ENCODE data around the gene CAPN8. TPM values are rescaled to one million over a fixed set of nuclear protein-coding genes. Genes with fewer than 3 reads are reported as not detected.
"Not testable (repeated sequence)": the region's sequence is repeated elsewhere in the genome, so short reads cannot be mapped to it uniquely, and the experiment has no call there.

Gene CAPN8
- polyA plus RNA-seq, 3 donors, result 2.7 TPM

DNA sequence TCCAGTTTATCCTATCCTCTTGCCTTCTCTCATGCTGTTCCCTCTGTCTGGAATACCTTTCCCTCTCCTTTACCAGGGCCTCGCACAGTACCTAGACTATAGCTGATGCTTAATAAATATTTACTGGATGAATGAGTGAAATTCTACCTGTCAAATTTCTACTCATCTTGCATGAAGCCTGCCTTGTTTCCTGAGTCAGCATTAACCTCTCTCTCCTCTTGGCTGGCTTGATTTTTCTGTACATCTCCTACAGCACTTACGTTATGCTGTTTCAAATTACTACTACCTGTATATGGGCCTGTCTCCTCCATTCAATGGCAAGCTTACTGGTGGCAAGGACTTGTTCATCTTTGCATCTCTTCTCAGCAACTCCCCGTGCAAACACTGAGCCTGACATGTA lies 130.8 kb downstream of the CAPN8 start:
- DNase-seq, result no peak

DNA sequence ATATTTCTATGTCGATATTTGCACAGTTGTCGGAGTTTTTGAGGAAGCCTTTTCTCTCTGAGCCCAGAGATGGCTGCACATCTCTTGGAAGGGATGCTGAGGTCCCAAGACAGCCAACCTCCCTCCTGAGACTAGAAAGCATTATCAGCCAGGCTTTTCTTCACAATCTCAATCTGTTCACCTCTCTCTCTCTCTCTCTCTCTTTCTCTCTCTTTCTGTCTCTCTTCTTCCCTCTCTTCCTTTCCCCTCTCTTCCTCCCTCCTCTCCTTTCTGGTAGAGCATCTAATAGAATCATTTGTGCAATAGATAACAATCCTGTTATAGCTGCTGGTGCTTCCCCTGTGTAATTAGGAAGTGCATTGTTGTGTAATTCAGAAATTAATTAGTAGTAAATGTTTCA lies 131.8 kb downstream of the CAPN8 start:
- DNase-seq, result no peak

DNA sequence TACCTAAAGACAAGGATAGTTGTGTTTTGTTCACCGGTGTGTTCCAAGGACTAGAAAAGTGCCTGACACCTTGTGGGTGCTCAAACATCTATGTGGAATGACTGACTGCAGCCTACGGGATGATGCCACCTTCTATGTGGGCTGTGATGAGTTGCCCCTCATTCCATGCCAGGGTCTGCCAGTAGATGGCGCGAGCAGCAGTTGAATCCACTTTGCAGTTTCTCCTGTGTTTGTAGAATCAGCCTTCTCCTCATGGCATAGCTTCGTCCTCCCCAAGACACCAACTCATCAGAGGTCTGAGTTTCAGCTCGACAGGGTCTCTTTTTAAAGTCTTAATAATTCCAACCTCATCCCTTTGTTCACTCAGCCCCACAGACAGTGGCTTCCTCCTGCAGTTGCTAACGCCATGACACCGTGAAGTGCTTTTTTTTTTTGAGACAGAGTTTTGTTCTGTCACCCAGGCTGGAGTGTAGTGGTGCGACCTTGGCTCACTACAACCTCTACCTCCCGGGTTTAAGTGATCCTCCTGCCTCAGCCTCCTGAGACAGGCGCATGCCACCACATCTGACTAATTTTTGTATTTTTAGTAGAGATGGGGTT lies 133.7 kb downstream of the CAPN8 start:
- peak; percentile 35 for DNase-seq

DNA sequence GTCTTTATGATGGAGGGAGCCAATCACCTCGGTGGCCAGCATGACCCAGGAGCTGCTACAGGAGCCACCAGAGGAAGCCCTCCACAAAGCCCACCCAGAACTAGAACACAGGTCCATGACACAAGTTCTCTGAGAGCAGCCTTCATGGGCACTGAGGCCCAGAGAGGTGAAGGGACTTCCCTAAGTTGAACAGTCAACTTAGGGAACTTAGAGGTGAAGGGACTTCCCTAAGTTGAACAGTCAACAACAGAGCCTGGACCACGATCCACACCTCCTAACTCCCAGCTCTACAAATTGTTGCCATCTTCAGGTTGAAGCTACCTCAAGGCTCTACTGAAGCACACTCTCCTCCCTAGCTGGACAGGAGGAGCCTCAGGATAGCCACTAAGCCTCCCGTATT lies 139.5 kb downstream of the CAPN8 start:
- no peak for DNase-seq

DNA sequence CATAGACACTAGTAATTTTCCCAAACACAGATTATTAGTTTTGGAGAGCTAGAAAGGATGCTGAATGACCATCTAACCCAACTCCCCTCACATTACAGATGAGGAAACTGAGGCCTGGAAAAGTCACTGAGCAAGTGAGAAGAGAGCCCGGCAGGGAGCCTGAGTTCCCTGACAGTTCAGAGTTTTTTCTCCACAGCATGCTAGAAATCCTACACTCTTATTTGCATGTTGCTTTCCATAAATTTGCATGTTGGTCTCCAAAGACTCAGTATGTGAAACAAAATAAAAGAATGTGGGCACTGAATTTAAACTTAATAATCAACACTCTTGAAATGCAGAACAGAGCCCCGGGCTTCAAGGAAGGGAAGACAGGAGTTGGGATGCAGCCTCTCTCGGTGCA lies 140.0 kb downstream of the CAPN8 start:
- DNase-seq, result no peak

DNA sequence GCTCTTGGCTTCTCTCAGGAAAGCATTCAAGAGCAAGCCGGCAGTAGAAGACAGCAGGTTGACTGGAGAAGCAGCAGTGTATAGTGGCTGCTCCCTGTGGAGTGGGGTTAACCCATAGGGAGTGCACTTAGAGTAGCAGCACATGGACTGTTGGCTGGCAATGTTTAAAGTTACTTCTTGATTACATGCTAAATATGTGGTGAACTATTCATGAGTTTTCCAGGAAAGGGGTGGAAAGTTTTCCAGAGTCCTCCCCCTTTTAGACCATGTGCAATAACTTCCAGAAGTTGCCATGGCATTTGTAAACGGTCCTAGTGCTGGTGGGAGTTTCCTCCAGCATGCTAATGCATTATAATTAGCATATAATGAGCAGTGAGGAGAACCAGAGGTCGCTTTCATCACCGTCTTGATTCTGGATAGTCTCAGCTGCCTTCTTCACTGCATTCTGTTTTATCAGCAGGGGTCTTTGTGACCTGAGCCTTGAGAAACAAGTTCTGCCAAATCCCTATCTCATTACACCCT lies 140.5 kb downstream of the CAPN8 start:
- no peak for DNase-seq

DNA sequence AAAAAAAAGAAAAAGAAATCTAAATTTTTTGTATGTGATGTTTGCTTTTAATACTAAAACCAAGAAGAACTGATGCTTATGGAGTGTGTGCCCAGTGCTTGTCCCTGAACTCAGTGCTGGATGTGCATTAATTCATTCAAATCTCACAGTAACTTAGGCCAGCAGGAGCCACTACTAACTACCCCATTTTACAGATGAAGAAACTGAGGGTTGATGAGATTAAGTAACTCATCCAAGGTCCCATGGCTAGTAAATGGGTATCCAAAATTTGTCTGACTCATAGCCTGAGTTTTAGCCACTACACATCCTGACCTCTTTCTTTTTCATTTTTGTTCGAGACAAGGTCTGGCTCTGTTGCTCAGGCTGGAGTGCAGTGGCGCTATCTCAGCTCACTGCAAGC lies 144.4 kb downstream of the CAPN8 start:
- DNase-seq, result no peak

DNA sequence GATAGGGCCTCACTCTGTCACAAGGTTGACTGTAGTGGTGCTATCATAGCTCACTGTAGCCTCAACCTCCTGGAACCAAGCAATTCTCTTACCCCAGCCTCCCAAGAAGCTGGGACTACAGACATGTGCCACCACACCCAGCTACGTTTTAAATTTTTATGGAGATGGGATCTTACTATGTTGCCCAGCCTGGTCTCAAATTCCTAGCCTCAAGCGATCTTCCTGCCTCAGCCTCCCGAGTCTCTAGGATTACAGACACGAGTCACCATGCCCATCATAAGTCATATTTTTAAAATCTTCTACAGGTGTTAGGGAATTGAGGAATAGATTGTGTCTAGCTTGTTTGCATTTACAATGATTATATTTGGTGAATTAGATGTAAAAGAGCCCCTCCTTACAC lies 145.3 kb downstream of the CAPN8 start:
- no peak for DNase-seq

DNA sequence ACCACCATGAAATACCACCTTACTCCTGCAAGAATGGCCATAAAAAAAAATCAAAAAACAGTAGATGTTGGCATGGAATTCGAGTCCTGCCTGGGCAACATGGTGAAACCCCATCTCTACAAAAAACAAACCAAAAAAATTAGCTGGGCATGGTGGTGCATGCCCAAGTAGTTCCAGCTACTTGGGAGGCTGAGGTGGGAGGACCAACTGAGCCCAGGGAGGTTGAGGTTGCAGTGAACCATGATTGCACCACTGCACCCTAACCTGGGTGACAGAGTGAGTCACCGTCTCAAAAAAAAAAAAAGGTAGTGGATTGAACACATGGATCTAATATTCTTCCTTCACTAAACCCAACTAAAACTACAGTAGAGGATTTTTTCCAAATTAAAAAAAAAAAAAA lies 146.4 kb downstream of the CAPN8 start:
- no peak for DNase-seq

DNA sequence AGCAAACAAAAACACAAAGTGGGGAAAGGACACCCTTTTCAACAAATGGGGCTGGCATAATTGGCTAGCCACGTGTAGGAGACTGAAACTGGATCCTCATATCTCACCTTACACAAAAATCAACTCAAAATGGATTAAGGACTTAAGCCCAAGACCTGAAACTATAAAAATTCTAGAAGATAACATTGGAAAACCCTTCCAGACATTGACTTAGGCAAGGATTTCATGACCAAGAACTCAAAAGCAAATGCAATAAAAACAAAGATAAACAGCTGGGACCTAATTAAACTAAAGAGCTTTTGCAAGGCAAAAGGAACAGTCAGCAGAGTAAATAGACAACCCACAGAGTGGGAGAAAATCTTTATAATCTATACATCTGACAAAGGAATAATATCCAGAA lies 146.9 kb downstream of the CAPN8 start:
- not testable (repeated sequence) for DNase-seq

DNA sequence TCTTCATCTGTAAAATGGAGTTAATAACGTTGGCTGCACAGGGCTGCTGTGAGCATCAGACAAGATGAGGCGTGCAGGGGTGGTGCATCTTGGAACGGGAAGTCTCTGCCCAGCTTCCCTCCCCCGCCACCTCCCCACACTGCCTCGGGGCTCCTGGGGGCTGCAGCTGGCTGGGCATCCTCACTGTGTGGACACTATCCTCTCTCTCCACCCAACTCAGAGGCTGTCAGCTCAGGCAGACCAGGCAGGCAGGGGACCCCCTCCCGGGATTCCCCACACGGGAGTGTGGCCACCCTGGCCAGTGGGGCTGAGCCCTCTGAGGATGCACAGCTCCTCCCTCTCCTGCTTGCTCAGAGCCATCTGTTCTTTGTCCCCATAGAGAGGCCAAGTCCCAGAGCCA lies 149.6 kb downstream of the CAPN8 start:
- DNase-seq, result no peak

DNA sequence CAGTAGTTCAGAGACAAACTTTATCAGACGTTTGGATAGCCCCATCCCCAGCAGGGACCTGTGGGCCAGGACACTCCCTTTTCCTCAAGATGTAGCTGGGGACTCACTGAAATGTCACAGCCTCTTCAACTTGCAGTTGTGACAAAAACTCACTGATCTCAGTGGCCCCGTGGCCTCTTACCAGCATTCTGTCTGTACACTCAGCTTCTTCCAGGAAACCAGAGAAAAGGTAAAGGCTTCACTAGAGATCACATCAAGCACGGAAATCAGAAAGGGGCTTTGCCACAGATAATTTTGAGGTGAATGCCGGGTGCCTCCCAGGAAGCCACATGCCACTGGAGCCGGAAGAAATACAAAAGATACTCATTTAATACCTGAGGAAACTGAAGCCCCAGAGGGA lies 150.1 kb downstream of the CAPN8 start:
- DNase-seq, result no peak

DNA sequence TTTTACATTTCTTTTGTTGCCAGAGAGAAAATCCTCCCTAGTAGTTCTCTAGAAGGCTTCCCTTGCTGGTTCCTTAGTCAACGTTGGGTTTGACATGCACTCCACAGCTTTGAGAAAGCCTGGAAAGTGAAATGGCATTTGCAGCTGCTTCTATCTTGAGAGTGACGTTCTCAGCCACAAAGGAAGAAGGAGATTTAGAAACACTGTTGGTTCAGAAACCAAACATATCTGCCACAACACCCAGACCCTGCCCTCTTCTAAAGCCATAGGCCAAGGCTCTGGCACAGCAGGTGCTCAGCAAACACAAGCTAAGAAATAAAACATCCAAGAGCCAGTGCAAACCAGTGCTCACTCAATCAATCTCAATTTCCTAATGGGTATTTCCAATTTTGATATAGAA lies 150.9 kb downstream of the CAPN8 start:
- DNase-seq, result no peak

DNA sequence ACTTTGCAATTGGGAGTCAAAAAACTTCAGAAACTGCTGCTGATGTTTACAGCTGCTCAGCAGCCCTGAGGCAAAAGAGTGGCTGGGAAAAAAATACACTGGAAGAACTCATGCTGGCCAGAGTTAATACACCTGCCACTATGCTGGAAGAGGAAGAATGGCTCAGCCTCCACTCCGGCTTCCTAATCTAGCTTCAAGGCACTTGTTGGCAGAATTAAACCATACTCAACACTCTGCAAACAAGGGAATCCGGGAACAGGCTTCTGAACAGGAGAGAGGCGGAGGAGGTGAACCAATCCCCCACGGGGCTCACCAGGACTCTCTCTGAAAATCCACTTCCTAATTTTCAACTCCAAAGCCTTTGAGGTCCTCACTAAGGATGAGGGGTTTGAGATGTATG lies 152.2 kb downstream of the CAPN8 start:
- DNase-seq, result no peak

DNA sequence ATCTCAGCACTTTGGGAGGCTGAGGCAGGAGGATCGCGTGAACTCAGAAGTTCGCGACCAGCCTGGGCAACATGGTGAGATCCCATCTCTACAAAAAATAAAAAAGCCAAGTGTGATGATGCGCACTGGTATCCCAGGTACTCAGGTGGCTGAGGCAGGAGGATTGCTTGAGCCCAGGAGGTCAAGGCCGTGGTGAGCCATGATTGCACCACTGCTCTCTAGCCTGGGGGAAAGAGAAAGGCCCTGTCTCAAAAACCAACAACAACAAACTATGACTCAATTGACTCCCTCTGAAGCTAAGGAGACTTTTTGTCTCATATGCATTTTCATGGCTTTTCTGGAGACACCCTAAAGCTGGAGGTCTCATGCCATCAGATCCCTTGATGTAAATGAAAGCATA lies 153.4 kb downstream of the CAPN8 start:
- DNase-seq, result no peak

DNA sequence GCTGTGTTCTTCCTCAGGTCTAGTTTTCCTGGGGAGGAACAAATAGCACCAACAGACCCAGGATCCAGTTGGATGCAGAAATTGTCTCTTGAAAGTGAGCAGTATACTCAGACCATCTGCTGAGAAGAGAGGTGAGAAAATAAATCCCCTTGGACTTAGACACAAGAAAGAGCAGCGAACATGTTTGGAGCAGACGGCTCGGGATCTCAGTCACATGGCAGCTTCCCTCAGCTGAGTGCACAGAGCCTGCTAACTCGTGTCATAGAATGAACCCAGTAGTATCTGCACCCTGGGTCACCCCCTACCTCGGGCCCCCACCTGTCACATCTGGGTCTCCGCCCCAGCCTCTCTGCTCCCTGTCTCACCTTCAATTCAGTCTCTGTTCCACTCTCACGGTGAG lies 156.7 kb downstream of the CAPN8 start:
- no peak for DNase-seq

DNA sequence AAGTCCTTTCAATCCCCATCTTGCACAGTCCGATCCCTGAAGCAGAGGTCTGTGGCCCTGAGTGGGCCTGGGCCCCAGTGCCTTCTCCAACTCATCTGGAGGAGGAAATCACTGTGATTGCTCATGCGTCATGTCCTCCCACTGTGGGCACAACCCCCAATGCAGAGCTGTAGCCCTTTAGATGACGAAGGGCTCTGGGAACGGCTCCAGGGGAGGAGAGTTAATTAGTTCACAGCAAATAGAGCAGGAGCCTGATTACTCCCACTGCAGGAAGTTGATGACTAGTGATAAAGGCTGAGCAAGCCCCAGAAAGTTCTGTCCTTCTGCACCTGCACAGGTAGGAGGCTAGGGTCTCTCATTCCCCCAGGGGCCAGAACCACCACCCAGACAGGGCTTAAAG lies 160.8 kb downstream of the CAPN8 start:
- peak; percentile 42 for DNase-seq

DNA sequence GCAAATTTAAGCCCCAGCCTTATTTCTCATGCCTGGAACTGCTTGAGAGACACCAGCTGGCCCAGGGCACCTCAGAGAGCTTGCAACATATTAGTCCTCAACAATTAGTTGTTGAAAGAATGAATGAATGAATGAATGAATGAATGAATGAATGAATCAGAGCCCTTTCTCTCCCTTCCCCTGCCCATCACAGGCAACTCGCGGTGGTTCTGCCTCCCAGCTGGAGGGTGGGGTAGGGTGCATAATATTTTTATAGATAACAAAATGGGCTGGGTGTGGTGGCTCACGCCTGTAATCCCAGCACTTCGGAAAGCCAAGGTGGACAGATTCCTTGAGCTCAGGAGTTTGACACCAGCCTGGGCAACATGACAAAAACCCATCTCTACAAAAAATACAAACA lies 162.2 kb downstream of the CAPN8 start:
- no peak for DNase-seq

DNA sequence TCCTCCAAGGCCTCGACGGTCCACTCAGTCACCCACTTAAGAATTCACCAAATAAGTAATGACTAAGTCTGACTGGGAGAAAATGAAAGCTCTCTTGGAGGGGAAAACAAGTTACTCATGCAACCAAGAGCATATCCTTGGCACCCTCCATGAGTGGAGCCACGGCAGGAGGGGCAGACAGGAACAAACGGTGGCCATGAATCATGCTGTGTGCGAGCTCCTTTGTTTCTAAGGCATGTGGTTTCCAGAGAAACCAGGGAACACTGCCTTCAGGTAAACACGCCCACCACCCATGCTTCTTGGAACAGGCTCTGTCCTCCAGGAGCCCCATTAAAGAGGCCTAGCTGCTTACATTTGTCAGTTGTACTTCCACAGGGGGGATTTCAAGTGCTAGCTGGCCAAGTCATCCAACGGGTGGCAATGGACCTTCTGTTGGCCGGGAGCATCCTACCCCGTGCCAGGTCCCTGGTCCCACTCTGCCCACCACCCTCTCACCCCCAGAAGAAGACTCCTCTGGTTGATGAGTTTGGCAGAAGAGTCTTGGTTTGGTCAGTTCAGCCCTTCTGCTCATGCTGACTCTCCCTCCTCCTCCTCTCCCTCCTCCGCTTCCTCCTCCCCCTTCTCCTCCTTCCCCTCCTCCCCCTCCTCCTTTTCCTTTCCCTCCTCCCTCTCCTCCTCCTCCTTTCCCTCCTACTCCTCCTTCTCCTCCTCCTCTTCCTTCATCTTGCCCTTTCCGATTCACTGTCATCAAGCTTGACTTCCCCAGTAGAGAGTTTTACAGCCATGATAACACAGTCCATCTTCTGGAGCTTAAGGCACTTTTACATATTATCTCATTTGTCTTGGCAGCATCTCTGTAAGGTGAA lies 164.7 kb downstream of the CAPN8 start:
- DNase-seq, result peak; percentile 31

DNA sequence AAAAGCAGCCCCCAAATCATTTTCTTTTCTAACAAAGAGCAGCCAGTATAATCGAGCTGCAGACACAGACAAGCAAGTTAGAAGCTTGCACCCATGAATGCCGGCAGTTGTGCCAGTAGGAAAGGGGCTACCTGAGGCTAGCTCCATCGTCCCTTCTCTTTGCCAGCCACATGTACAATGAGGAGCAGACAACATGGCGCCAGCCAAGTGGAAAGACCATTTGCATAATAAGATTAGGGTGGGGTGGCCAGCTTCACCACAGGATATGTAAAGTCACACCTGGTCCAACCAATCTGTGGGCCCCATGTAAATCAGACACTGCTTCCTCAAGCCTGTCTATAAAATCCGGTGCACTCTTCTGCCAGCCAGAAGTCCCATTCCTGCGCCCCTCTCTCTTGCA lies 168.6 kb downstream of the CAPN8 start:
- no peak for DNase-seq

DNA sequence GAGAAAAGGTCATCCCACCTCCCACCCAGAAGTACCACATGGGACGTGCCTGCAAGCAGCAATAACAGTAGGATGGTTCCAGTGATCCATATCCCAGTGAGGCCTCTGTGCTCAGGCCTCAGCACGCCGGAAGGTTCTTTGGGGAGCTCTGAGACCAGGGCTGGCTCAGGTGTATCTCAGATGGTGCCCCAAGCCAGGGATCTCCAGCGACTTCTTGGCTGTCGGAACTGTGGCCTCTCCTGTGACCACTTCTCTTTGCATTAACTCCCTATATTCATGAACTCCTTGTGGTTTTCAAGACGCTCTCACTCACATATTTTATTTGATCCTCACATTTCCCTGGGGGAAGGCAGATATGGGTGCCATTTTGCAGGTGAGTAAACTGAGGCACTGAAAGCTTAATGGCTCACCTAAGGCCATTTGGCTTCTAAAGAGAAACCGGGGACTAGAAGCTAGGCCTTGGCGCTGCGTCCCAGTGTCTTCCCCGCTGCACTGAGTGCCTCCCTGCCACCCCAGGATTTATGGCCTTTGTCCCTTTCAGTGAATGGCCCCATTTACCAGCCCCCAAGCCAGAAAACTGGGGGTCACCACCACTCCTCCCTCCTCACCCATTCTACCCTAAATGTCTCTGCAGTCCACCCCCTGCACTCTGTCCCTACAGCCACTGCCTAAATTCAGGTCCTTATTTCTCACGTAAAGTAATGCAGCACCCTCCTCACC lies 170.4 kb downstream of the CAPN8 start:
- no peak for DNase-seq

DNA sequence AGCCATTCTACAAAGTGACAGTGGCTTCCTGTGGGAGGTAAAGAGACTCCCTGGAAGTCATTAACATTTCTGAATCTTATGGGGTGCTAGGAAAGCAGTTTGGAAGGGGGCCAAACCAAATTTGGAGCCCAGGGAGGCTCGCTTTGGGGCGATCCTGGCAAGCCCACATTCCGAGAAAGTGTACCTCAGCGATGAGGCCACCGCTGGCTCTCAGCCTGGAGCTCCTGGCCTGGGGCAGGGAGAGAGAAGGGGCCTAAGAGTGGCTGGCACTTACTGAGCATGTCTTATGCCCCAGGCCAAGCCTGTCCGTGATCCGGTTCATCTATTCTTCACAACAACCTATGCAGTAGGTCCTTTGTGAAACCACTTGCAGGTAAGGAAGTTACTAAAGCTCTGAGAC lies 173.5 kb downstream of the CAPN8 start:
- DNase-seq, result no peak
